HFFc6 (cell line): ENCODE results near the gene LIPE. TPM values are rescaled to one million over a fixed set of nuclear protein-coding genes. Genes with fewer than 3 reads are reported as not detected.

Source experiments
- DNase-seq: peaks from one replicate; pipeline ENCODE4 v3.0.0-alpha.2; 2018
- H3K27ac Mint-ChIP-seq: 2 replicates; pipeline ENCODE4 v1.8.0; 2020; ENCODE audit warnings: mild to moderate bottlenecking, mixed read lengths
- H3K27me3 Mint-ChIP-seq: 2 replicates; pipeline ENCODE4 v1.8.0; 2021; ENCODE audit warnings: mild to moderate bottlenecking, moderate library complexity, mixed read lengths; ENCODE audit not compliant: insufficient read depth
- H3K36me3 Mint-ChIP-seq: 2 replicates; pipeline ENCODE4 v1.8.0; 2021; ENCODE audit warnings: low read depth, mixed read lengths
- H3K4me1 Mint-ChIP-seq: 2 replicates; pipeline ENCODE4 v1.8.0; 2020; ENCODE audit warnings: low read depth, mixed read lengths
- H3K4me3 Mint-ChIP-seq: 2 replicates; pipeline ENCODE4 v1.8.0; 2020; ENCODE audit warnings: mild to moderate bottlenecking, moderate library complexity, mixed read lengths
- H3K9me3 Mint-ChIP-seq: 2 replicates; pipeline ENCODE4 v1.8.0; 2020; ENCODE audit warnings: mild to moderate bottlenecking, mixed read lengths
- CTCF ChIP-seq: fragments of 200-600 bp; sonication (generic); IDR thresholded peaks from 2 replicates; pipeline ENCODE4 v1.5.0; 2021; ENCODE audit warnings: antibody characterized with exemption, mild to moderate bottlenecking
- total RNA-seq, 6 experiments: library from RNA; stranded (reverse); fragmentation: NEBNext Ultra II Directional; extraction: Animal tissue kit (Norgen Biotek cat#: 25700); gene quantifications; 2 replicates in 1 of 6; 3 replicates in 5 of 6; pipeline ENCODE4 v1.2.3, GENCODE V29; 2021

The LIPE gene
- total RNA-seq, 6 experiments from 2014 or later: 4.7 to 9.2 (median 7.1) TPM

DNA sequence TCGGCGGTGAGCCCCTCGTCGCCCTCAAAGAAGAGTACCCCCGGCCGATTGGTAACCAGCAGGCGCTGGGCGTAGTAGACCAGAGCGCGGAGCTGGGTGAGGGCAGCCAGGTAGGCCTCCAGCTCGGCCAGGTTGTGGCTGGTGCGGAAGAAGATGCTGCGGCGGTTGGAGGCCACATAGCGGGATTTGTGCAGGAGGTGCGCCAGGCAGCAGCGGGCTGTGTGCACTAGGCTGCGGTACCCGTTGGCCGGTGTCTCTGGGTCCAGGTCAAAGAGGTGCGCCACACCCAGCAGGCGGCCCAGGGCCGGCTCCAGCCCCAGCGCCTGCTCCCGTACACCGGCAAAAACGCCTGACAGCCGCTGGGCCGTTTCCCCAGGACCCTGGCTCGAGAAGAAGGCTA is 16.8 kb downstream of the LIPE start:
- H3K4me3 Mint-ChIP-seq: no peak overlapping the region
- H3K9me3 Mint-ChIP-seq: no peaks in the 10 kb centered on the region
- no peak overlapping the region for H3K27ac Mint-ChIP-seq
- H3K4me1 Mint-ChIP-seq: peaks cover 9% of the 10 kb centered on the region
- H3K36me3 Mint-ChIP-seq: peaks cover 7% of the 10 kb centered on the region; the same call in 1 of the 2 replicates
- DNase-seq: no peak
- H3K27me3 Mint-ChIP-seq: no peaks in the 10 kb centered on the region
- no peak for TF ChIP-seq CTCF

DNA sequence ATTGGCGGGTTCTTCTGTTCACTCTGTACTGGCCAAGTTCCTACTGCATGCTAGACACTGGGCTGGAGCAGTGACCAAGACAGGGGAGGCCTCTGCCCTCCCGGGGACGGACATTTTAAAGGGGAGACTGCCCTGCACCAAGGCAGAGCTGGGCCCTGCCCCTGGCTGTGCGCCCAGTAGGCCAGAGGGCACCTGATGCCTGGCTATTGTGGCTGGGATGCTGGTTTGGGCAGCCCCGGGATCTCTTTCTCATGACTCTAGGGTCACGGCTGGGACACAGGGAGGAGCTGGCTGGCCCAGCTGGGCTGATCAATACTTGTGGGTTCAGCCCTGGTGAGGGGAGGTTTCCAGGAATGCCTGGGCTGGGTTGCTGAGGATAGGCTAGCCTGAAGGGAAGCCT is 17.7 kb downstream of the LIPE start:
- H3K27me3 Mint-ChIP-seq: no peaks in the 10 kb centered on the region
- peaks cover 9% of the 10 kb centered on the region for H3K4me1 Mint-ChIP-seq
- TF ChIP-seq CTCF: no peak
- H3K27ac Mint-ChIP-seq: no peak overlapping the region
- H3K36me3 Mint-ChIP-seq: peaks cover 7% of the 10 kb centered on the region; the same call in 1 of the 2 replicates
- DNase-seq: no peak
- H3K9me3 Mint-ChIP-seq: no peaks in the 10 kb centered on the region
- H3K4me3 Mint-ChIP-seq: no peak overlapping the region

DNA sequence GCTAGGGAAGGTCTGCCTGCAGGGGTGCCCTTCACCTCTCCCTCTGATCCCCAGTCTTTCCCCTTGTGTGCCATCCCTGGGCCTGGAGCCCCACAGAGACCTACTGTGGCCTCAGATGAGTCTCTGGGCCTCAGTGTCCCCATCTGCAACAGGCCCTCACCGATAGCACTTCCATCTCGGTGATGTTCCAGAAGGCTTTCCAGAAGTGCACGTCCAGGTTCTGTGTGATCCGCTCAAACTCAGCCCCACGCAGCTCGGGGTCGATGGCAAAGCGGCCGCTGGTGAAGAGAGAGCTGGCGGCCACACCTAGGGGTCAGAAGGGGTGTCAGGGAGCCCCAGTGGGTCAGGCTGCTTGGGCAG is 19.4 kb downstream of the LIPE start:
- no peak overlapping the region for H3K27ac Mint-ChIP-seq
- no peaks in the 10 kb centered on the region for H3K9me3 Mint-ChIP-seq
- DNase-seq: no peak
- no peak overlapping the region for H3K4me3 Mint-ChIP-seq
- H3K27me3 Mint-ChIP-seq: peaks cover 1% of the 10 kb centered on the region; the same call in 1 of the 2 replicates
- no peak for TF ChIP-seq CTCF
- H3K4me1 Mint-ChIP-seq: peaks cover 9% of the 10 kb centered on the region
- peaks cover 7% of the 10 kb centered on the region; the same call in 1 of the 2 replicates for H3K36me3 Mint-ChIP-seq

GRCh38 chr19:42407085-42407815 is 19.9 kb downstream of the LIPE start:
- peaks cover 6% of the 10 kb centered on the region for H3K4me1 Mint-ChIP-seq
- no peaks in the 10 kb centered on the region for H3K9me3 Mint-ChIP-seq
- no peak overlapping the region for H3K4me3 Mint-ChIP-seq
- DNase-seq: no peak
- TF ChIP-seq CTCF: no peak
- H3K36me3 Mint-ChIP-seq: peaks cover 7% of the 10 kb centered on the region; the same call in 1 of the 2 replicates
- H3K27me3 Mint-ChIP-seq: peaks cover 1% of the 10 kb centered on the region; the same call in 1 of the 2 replicates
- no peak overlapping the region for H3K27ac Mint-ChIP-seq

GRCh38 chr19:42406111-42406510 is 21.1 kb downstream of the LIPE start:
- DNase-seq: no peak

More at GRCh38 chr19:42406111-42406510, 21.1 kb downstream of the LIPE start:
- H3K27me3 Mint-ChIP-seq: peaks cover 1% of the 10 kb centered on the region; the same call in 1 of the 2 replicates
- no peak for TF ChIP-seq CTCF
- H3K27ac Mint-ChIP-seq: no peak overlapping the region
- H3K4me3 Mint-ChIP-seq: no peak overlapping the region
- H3K36me3 Mint-ChIP-seq: peaks cover 7% of the 10 kb centered on the region; the same call in 1 of the 2 replicates
- H3K4me1 Mint-ChIP-seq: peaks cover 2% of the 10 kb centered on the region
- H3K9me3 Mint-ChIP-seq: no peaks in the 10 kb centered on the region
